ENCODE measurements around the gene ZNF660. TPM values are rescaled to one million over a fixed set of nuclear protein-coding genes. Genes with fewer than 3 reads are reported as not detected.
A peak's percentile ranks its signal among the peaks of the same experiment; 100 is the strongest.

ZNF660 gene
- total RNA-seq, 1 donor from 2014 or later = 5.4 TPM

GRCh38 chr3:44632193-44632592 lies 47.4 kb downstream of the ZNF660 start:
- DNase-seq (ENCODE audit: low read depth) = no peak

DNA sequence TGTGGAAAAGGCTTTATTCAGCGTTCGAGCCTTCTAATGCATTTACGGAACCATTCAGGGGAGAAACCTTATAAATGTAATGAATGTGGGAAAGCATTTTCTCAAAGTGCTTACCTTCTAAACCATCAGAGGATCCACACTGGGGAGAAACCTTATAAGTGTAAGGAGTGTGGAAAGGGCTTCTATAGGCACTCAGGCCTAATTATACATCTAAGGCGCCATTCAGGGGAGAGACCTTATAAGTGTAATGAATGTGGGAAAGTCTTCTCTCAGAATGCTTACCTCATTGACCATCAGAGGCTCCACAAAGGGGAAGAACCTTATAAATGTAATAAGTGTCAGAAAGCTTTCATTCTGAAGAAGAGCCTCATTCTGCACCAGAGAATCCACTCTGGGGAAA lies 57.6 kb downstream of the ZNF660 start:
- no peak for DNase-seq (ENCODE audit: low read depth)

GRCh38 chr3:44643024-44643423 lies 58.3 kb downstream of the ZNF660 start:
- no peak for DNase-seq (ENCODE audit: low read depth)

DNA sequence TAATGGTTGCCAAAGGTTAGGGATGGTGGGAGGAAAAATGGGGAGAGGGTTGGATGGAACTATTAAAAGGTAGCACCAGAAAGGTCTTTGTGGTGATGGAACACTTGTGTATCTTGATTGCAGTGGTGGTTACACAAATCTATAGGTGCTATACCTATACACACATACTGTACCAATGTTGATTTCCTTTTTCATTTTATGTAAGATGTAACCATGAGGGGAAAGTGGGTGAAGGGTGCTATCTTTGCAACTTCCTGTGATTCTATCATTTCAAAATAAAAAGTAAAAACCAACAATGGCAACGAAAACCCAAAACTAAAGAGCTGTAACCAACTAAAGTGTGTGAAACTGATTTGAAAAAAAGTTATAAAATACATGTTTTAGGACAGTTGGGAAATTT lies 63.0 kb downstream of the ZNF660 start:
- DNase-seq (ENCODE audit: low read depth) = no peak

GRCh38 chr3:44648564-44649229 lies 63.9 kb downstream of the ZNF660 start, which contains the start of gene ZNF35:
ZNF35 (plus strand) TSS chr3:44648732; CDS start chr3:44651068, 2,336 bp downstream.
- peak; percentile 78 for DNase-seq (ENCODE audit: low read depth)

Other genes starting within 250 kb of the ZNF660 start
- gene TCAIM, start 246.2 kb upstream of the ZNF660 start, total RNA-seq = 37.3 and 61.1 TPM in 2 replicates
- gene ZNF445, start 107.3 kb upstream of the ZNF660 start, total RNA-seq = 4.0 and 17.9 TPM in 2 replicates
- gene ZKSCAN7, start 29.8 kb upstream of the ZNF660 start, total RNA-seq = 3.3 and 12.2 TPM in 2 replicates
- 12.3 and 33.1 TPM in 2 replicates for gene ZNF197, start 40.1 kb downstream of the ZNF660 start, total RNA-seq
- gene ZNF35, start 63.8 kb downstream of the ZNF660 start, total RNA-seq = 26.4 and 28.0 TPM in 2 replicates
- 6.1 and 7.2 TPM in 2 replicates for gene ZNF502, start 127.7 kb downstream of the ZNF660 start, total RNA-seq
- 1.2 and 5.3 TPM in 2 replicates for gene ZNF501, start 144.7 kb downstream of the ZNF660 start, total RNA-seq
- gene KIAA1143, start 176.7 kb downstream of the ZNF660 start, total RNA-seq = 24.0 and 33.4 TPM in 2 replicates
- 1.6 and 4.5 TPM in 2 replicates for gene KIF15, start 176.8 kb downstream of the ZNF660 start, total RNA-seq